Measurements from ENCODE around the gene COX5A. TPM values are rescaled to one million over a fixed set of nuclear protein-coding genes. Genes with fewer than 3 reads are reported as not detected.

COX5A gene
- total and polyA plus RNA-seq, 2 donors (not counting 1 experiment from before 2014, with no cell fraction given): 53.3 to 77.3 TPM

- intact Hi-C loops (cut with micrococcal nuclease): loop anchor here (5.0 kb wide), 1 partner anchor 44 kb away; the partner anchor contains the start of gene COX5A
- CTCF ChIA-PET: interaction anchor here (0.6 to 2.3 kb wide), 5 partner anchors 8 to 123 kb away, joined by 3 to 25 read pairs (median 4); no protein-coding TSS in a partner anchor
- no peaks in the 10 kb centered on the region for H4K20me1 ChIP-seq (ENCODE audit: control insufficient read depth, insufficient read depth, low read length, poor library complexity, severe bottlenecking)
- H3K9me3 Mint-ChIP-seq (ENCODE audit: insufficient read depth): no peaks in the 10 kb centered on the region
- peak overlapping the region; percentile 63 for H3K4me3 Mint-ChIP-seq
- peaks cover 0 to 10% of the 10 kb centered on the region in 2 experiments for H3K36me3 ChIP-seq (replicated peaks in 1 of 2; ENCODE audit: control extremely low read depth in 1 of 2, control insufficient read depth in 1 of 2, extremely low read depth in 1 of 2, insufficient read depth in 2 of 2, low read length in 1 of 2)
- H3K27me3 ChIP-seq (replicated peaks in 1 of 4; ENCODE audit: control extremely low read depth in 1 of 4, control insufficient read depth in 3 of 4, insufficient read depth in 4 of 4, low read length in 3 of 4): no peaks in the 10 kb centered on the region
- peak overlapping the region; percentile 6 for H3K9ac ChIP-seq (ENCODE audit: low read length)
- POLR2A ChIA-PET: interaction anchor here (0.6 to 0.8 kb wide), 4 partner anchors 20 to 558 kb away, joined by 3 to 4 read pairs (median 4); partner anchors contain the start of genes SCAMP2 and SIN3A
- ATAC-seq (ENCODE audit: low read depth) (no peak), DNase-seq (no peak)
- H3K27ac ChIP-seq (ENCODE audit: low read length in 2 of 2): peak overlapping the region in 1 of 2 donors; percentile 46
- no peaks in the 10 kb centered on the region for H3K9me3 ChIP-seq (ENCODE audit: control extremely low read depth in 1 of 3, control insufficient read depth in 2 of 3, insufficient read depth in 1 of 3, low read length in 2 of 3)
- TF ChIP-seq CTCF (IDR thresholded peaks at IDR 0.05) (no peak), EZH2 (IDR thresholded peaks at IDR 0.05; ENCODE audit: borderline replicate concordance, insufficient read depth, low read depth, low read length, poor library complexity, severe bottlenecking) (no peak)
- H3K4me3 ChIP-seq (ENCODE audit: control extremely low read depth in 1 of 5, extremely low read depth in 1 of 5, insufficient read depth in 1 of 5, low read depth in 2 of 5, low read length in 4 of 5): no peak overlapping the region
- no peaks in the 10 kb centered on the region for H3K27me3 Mint-ChIP-seq
- peaks cover 25 to 38% of the 10 kb centered on the region in 2 donors for H3K4me1 ChIP-seq (ENCODE audit: control insufficient read depth in 2 of 2, insufficient read depth in 2 of 2, low read length in 2 of 2)
- WGBS (ENCODE audit: insufficient coverage): 70% methylated on average over 3 of the region's 3 CpGs
- H3K27ac Mint-ChIP-seq: peak overlapping the region; percentile 78
- peaks cover 16% of the 10 kb centered on the region for H3K79me2 ChIP-seq (ENCODE audit: control insufficient read depth, insufficient read depth, low read length)
- H3K4me1 Mint-ChIP-seq: peaks cover 39% of the 10 kb centered on the region
- no peak overlapping the region for H2AFZ ChIP-seq (ENCODE audit: insufficient read depth, low read depth, low read length, poor library complexity, severe bottlenecking)
- peak overlapping the region; percentile 45 for H3K4me2 ChIP-seq (replicated peaks; ENCODE audit: low read depth, low read length, poor library complexity, severe bottlenecking)
Measured at GRCh38 chr15:74893627-74894026, 44.2 kb downstream of the COX5A start.

GRCh38 chr15:74892931-74893330 lies 44.9 kb downstream of the COX5A start:
- H3K27ac Mint-ChIP-seq: peak overlapping the region; percentile 78
- Histone ChIP-seq H3K4me3 (ENCODE audit: control extremely low read depth in 1 of 5, extremely low read depth in 1 of 5, insufficient read depth in 1 of 5, low read depth in 2 of 5, low read length in 4 of 5) (no peak overlapping the region), H3K27ac (ENCODE audit: low read length in 2 of 2) (peak overlapping the region in 1 of 2 donors; percentile 46), H3K36me3 (replicated peaks in 1 of 2; ENCODE audit: control extremely low read depth in 1 of 2, control insufficient read depth in 1 of 2, extremely low read depth in 1 of 2, insufficient read depth in 2 of 2, low read length in 1 of 2) (peaks cover 0 to 10% of the 10 kb centered on the region in 2 experiments), H2AFZ (ENCODE audit: insufficient read depth, low read depth, low read length, poor library complexity, severe bottlenecking) (no peak overlapping the region), H3K4me2 (replicated peaks; ENCODE audit: low read depth, low read length, poor library complexity, severe bottlenecking) (no peak overlapping the region), H4K20me1 (ENCODE audit: control insufficient read depth, insufficient read depth, low read length, poor library complexity, severe bottlenecking) (no peaks in the 10 kb centered on the region), H3K79me2 (ENCODE audit: control insufficient read depth, insufficient read depth, low read length) (peaks cover 16% of the 10 kb centered on the region), H3K4me1 (ENCODE audit: control insufficient read depth in 2 of 2, insufficient read depth in 2 of 2, low read length in 2 of 2) (peaks cover 25 to 38% of the 10 kb centered on the region in 2 donors), H3K9me3 (ENCODE audit: control extremely low read depth in 1 of 3, control insufficient read depth in 2 of 3, insufficient read depth in 1 of 3, low read length in 2 of 3) (no peaks in the 10 kb centered on the region), H3K9ac (ENCODE audit: low read length) (no peak overlapping the region), H3K27me3 (replicated peaks in 1 of 4; ENCODE audit: control extremely low read depth in 1 of 4, control insufficient read depth in 3 of 4, insufficient read depth in 4 of 4, low read length in 3 of 4) (no peaks in the 10 kb centered on the region)
- ChIA-PET POLR2A (no interaction called here), CTCF (interaction anchor here (1.3 to 2.3 kb wide), 2 partner anchors 9 to 122 kb away, joined by 5 to 25 read pairs; no protein-coding TSS in a partner anchor)
- no peaks in the 10 kb centered on the region for H3K27me3 Mint-ChIP-seq
- peaks cover 39% of the 10 kb centered on the region for H3K4me1 Mint-ChIP-seq
- peak overlapping the region; percentile 63 for H3K4me3 Mint-ChIP-seq
- intact Hi-C loops (cut with micrococcal nuclease): loop anchor here (5.0 kb wide), 1 partner anchor 44 kb away; the partner anchor contains the start of gene COX5A
- H3K9me3 Mint-ChIP-seq (ENCODE audit: insufficient read depth): no peaks in the 10 kb centered on the region
- DNase-seq: no peak
- TF ChIP-seq EZH2 (IDR thresholded peaks at IDR 0.05; ENCODE audit: borderline replicate concordance, insufficient read depth, low read depth, low read length, poor library complexity, severe bottlenecking) (no peak), CTCF (IDR thresholded peaks at IDR 0.05) (no peak)
- 100% methylated on average over 1 of the region's 2 CpGs for WGBS (ENCODE audit: insufficient coverage)
- ATAC-seq (ENCODE audit: low read depth): no peak
